ENCODE results near the gene IDI2. TPM values are rescaled to one million over a fixed set of nuclear protein-coding genes. Genes with fewer than 3 reads are reported as not detected.

IDI2 gene
- total and polyA plus RNA-seq, 4 donors = 0.05 to 0.18 (median 0.08) TPM; not detected in 1

GRCh38 chr10:1058017-1058416 is 32.4 kb upstream of the IDI2 start:
- Histone ChIP-seq H3K9ac (ENCODE audit: insufficient read depth in 1 of 2, low read length in 2 of 2) (no peak overlapping the region), H3K4me3 (no peak overlapping the region), H3K27me3 (ENCODE audit: control insufficient read depth in 3 of 3, insufficient read depth in 3 of 3, low read length in 2 of 3) (no peaks in the 10 kb centered on the region), H3K9me3 (ENCODE audit: control insufficient read depth in 4 of 4, insufficient read depth in 3 of 4, low read length in 3 of 4) (no peaks in the 10 kb centered on the region), H3K4me1 (ENCODE audit: control insufficient read depth in 5 of 5, insufficient read depth in 5 of 5, low read length in 5 of 5) (peaks cover 7 to 32% (median 17%) of the 10 kb centered on the region in 5 donors), H3K36me3 (ENCODE audit: control insufficient read depth in 4 of 4, insufficient read depth in 4 of 4, low read length in 4 of 4) (peaks cover 0 to 13% (median 7%) of the 10 kb centered on the region in 4 donors), H3K27ac (ENCODE audit: low read depth in 1 of 2, low read length in 1 of 2) (peak overlapping the region in 1 of 2 donors; percentile 100)
- ATAC-seq (ENCODE audit: insufficient read depth, low FRiP score) = no peak
- TF ChIP-seq CTCF (IDR thresholded peaks at IDR 0.05; ENCODE audit: control extremely low read depth, extremely low read depth) = no peak
- WGBS, 2 donors = 57 to 71% methylated on average over 7 of the region's 7 CpGs
- DNase-seq = no peak

GRCh38 chr10:1057106-1057657 is 31.5 kb upstream of the IDI2 start:
- peak; percentile 16 to 30 (median 28) for DNase-seq
- Histone ChIP-seq H3K9me3 (ENCODE audit: control insufficient read depth in 4 of 4, insufficient read depth in 3 of 4, low read length in 3 of 4) (no peaks in the 10 kb centered on the region), H3K4me1 (ENCODE audit: control insufficient read depth in 5 of 5, insufficient read depth in 5 of 5, low read length in 5 of 5) (peaks cover 7 to 30% (median 17%) of the 10 kb centered on the region in 5 donors), H3K27me3 (ENCODE audit: control insufficient read depth in 3 of 3, insufficient read depth in 3 of 3, low read length in 2 of 3) (no peaks in the 10 kb centered on the region), H3K27ac (ENCODE audit: low read depth in 1 of 2, low read length in 1 of 2) (peak overlapping the region; percentile 97 to 100), H3K4me3 (peak overlapping the region; percentile 100), H3K9ac (ENCODE audit: insufficient read depth in 1 of 2, low read length in 2 of 2) (peak overlapping the region; percentile 11 to 28), H3K36me3 (ENCODE audit: control insufficient read depth in 4 of 4, insufficient read depth in 4 of 4, low read length in 4 of 4) (peaks cover 0 to 16% (median 9%) of the 10 kb centered on the region in 4 donors)
- no peak for TF ChIP-seq CTCF (IDR thresholded peaks at IDR 0.05; ENCODE audit: control extremely low read depth, extremely low read depth)
- 0 to 1% methylated on average over 26 of the region's 26 CpGs for WGBS, 2 donors
- peak; percentile 4 for ATAC-seq (ENCODE audit: insufficient read depth, low FRiP score)

GRCh38 chr10:1056326-1057105 is 30.9 kb upstream of the IDI2 start, which contains the start of gene WDR37:
Gene WDR37, plus strand, starts transcription at chr10:1056385. Its CDS starts 15,771 bp downstream, at chr10:1072156.
- Histone ChIP-seq H3K36me3 (ENCODE audit: control insufficient read depth in 4 of 4, insufficient read depth in 4 of 4, low read length in 4 of 4) (peaks cover 0 to 18% (median 9%) of the 10 kb centered on the region in 4 donors), H3K4me1 (ENCODE audit: control insufficient read depth in 5 of 5, insufficient read depth in 5 of 5, low read length in 5 of 5) (peaks cover 7 to 27% (median 17%) of the 10 kb centered on the region in 5 donors)
- DNase-seq = peak; percentile 80 to 89 (median 88)

More at GRCh38 chr10:1056326-1057105, 30.9 kb upstream of the IDI2 start, which contains the start of gene WDR37:
- Histone ChIP-seq H3K9me3 (ENCODE audit: control insufficient read depth in 4 of 4, insufficient read depth in 3 of 4, low read length in 3 of 4) (no peaks in the 10 kb centered on the region), H3K4me3 (peak within 1 kb of the TSS; percentile 100), H3K27ac (ENCODE audit: low read depth in 1 of 2, low read length in 1 of 2) (peak within 1 kb of the TSS; percentile 97 to 100), H3K27me3 (ENCODE audit: control insufficient read depth in 3 of 3, insufficient read depth in 3 of 3, low read length in 2 of 3) (no peaks in the 10 kb centered on the region), H3K9ac (ENCODE audit: insufficient read depth in 1 of 2, low read length in 2 of 2) (peak within 1 kb of the TSS; percentile 86 to 90)
- peak; percentile 96 for ATAC-seq (ENCODE audit: insufficient read depth, low FRiP score)
- TF ChIP-seq CTCF (IDR thresholded peaks at IDR 0.05; ENCODE audit: control extremely low read depth, extremely low read depth) = no peak
- WGBS, 2 donors = 0% methylated on average over 81 to 87 of the region's 87 CpGs

Measured in lung (tissue), 12 donors.